ENCODE data around the gene FADS6.

GRCh38 chr17:74938194-74938950 is 44.9 kb upstream of the FADS6 start:
- TF ChIP-seq, protein P1, sequence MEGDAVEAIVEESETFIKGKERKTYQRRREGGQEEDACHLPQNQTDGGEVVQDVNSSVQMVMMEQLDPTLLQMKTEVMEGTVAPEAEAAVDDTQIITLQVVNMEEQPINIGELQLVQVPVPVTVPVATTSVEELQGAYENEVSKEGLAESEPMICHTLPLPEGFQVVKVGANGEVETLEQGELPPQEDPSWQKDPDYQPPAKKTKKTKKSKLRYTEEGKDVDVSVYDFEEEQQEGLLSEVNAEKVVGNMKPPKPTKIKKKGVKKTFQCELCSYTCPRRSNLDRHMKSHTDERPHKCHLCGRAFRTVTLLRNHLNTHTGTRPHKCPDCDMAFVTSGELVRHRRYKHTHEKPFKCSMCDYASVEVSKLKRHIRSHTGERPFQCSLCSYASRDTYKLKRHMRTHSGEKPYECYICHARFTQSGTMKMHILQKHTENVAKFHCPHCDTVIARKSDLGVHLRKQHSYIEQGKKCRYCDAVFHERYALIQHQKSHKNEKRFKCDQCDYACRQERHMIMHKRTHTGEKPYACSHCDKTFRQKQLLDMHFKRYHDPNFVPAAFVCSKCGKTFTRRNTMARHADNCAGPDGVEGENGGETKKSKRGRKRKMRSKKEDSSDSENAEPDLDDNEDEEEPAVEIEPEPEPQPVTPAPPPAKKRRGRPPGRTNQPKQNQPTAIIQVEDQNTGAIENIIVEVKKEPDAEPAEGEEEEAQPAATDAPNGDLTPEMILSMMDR (IDR thresholded peaks at IDR 0.05 in 2 of 3, conservative IDR thresholded peaks at IDR 0.05 in 1 of 3; ENCODE audit: control insufficient read depth in 2 of 3, extremely low read depth in 1 of 3, insufficient read depth in 1 of 3, low read depth in 3 of 3, low read length in 3 of 3), result no peak
- TF ChIP-seq POLR2A (IDR thresholded peaks at IDR 0.05; ENCODE audit: low read depth, low read length) (no peak), USF2 (IDR thresholded peaks at IDR 0.05; ENCODE audit: borderline replicate concordance, low read depth, low read length) (no peak), EZH2 (IDR thresholded peaks at IDR 0.05; ENCODE audit: borderline replicate concordance, control insufficient read depth, low read depth, low read length) (no peak), JUND (IDR thresholded peaks at IDR 0.05; ENCODE audit: low read depth, low read length) (no peak), SPI1 (IDR thresholded peaks at IDR 0.05; ENCODE audit: borderline replicate concordance, insufficient read depth, low read depth, low read length) (no peak), TCF7 (IDR thresholded peaks at IDR 0.05; ENCODE audit: borderline replicate concordance) (no peak), ETV6 (conservative IDR thresholded peaks at IDR 0.05 in 1 of 2, IDR thresholded peaks at IDR 0.05 in 1 of 2; ENCODE audit: borderline replicate concordance in 1 of 2, low read depth in 1 of 2) (no peak), ZNF274 (IDR thresholded peaks at IDR 0.05; ENCODE audit: insufficient read depth, insufficient read length) (no peak), MXI1 (IDR thresholded peaks at IDR 0.05; ENCODE audit: low read depth, low read length) (no peak), SIN3A (IDR thresholded peaks at IDR 0.05; ENCODE audit: low read depth, low read length) (no peak)
- TF ChIP-seq, protein P2, sequence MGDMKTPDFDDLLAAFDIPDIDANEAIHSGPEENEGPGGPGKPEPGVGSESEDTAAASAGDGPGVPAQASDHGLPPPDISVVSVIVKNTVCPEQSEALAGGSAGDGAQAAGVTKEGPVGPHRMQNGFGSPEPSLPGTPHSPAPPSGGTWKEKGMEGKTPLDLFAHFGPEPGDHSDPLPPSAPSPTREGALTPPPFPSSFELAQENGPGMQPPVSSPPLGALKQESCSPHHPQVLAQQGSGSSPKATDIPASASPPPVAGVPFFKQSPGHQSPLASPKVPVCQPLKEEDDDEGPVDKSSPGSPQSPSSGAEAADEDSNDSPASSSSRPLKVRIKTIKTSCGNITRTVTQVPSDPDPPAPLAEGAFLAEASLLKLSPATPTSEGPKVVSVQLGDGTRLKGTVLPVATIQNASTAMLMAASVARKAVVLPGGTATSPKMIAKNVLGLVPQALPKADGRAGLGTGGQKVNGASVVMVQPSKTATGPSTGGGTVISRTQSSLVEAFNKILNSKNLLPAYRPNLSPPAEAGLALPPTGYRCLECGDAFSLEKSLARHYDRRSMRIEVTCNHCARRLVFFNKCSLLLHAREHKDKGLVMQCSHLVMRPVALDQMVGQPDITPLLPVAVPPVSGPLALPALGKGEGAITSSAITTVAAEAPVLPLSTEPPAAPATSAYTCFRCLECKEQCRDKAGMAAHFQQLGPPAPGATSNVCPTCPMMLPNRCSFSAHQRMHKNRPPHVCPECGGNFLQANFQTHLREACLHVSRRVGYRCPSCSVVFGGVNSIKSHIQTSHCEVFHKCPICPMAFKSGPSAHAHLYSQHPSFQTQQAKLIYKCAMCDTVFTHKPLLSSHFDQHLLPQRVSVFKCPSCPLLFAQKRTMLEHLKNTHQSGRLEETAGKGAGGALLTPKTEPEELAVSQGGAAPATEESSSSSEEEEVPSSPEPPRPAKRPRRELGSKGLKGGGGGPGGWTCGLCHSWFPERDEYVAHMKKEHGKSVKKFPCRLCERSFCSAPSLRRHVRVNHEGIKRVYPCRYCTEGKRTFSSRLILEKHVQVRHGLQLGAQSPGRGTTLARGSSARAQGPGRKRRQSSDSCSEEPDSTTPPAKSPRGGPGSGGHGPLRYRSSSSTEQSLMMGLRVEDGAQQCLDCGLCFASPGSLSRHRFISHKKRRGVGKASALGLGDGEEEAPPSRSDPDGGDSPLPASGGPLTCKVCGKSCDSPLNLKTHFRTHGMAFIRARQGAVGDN (IDR thresholded peaks at IDR 0.05), result no peak

Measured in GM12878 (cell line).